Measurements from ENCODE around the gene CTTNBP2NL.
A peak's percentile ranks its signal among the peaks of the same experiment; 100 is the strongest.

CTTNBP2NL gene

GRCh38 chr1:112506306-112506705 is 110.3 kb downstream of the CTTNBP2NL start:
- TF ChIP-seq CTCF (IDR thresholded peaks at IDR 0.05; ENCODE audit: extremely low read depth, missing control alignments): no peak
- DNase-seq (ENCODE audit: low spot score): no peak

DNA sequence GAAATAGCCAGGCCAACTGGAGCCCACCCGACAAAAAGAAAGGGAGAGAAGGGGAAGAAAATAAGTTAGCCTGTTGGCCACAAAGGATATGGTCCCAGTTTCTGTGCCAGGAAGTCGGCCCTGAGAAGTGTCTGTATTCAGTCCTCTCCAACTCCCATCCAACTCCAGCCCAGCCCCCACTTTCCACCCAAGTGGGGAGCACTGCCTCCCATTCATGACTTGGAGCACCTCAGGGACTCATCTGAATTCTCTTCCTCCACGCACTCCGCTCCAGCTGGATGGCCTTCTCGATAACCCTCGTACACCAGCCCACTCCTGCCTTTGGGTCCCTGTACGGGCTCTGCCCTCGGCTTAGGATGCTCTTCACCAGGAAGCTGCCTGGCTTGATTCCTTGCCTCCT is 110.7 kb downstream of the CTTNBP2NL start:
- no peak for TF ChIP-seq CTCF (IDR thresholded peaks at IDR 0.05; ENCODE audit: extremely low read depth, missing control alignments)
- no peak for DNase-seq (ENCODE audit: low spot score)

- no peak for TF ChIP-seq CTCF (IDR thresholded peaks at IDR 0.05; ENCODE audit: extremely low read depth, missing control alignments)
- DNase-seq (ENCODE audit: low spot score): no peak
Observed at GRCh38 chr1:112507336-112507735, 111.3 kb downstream of the CTTNBP2NL start.

- DNase-seq (ENCODE audit: low spot score): peak; percentile 67
- TF ChIP-seq CTCF (IDR thresholded peaks at IDR 0.05; ENCODE audit: extremely low read depth, missing control alignments): no peak
Observed at GRCh38 chr1:112507921-112508277, 111.9 kb downstream of the CTTNBP2NL start.

- no peak for TF ChIP-seq CTCF (IDR thresholded peaks at IDR 0.05; ENCODE audit: extremely low read depth, missing control alignments)
Observed at GRCh38 chr1:112508278-112509004, 112.4 kb downstream of the CTTNBP2NL start, which contains the start of gene WNT2B. Gene WNT2B (plus strand): TSS chr1:112508965. CDS start chr1:112509263, 298 bp downstream.

DNA sequence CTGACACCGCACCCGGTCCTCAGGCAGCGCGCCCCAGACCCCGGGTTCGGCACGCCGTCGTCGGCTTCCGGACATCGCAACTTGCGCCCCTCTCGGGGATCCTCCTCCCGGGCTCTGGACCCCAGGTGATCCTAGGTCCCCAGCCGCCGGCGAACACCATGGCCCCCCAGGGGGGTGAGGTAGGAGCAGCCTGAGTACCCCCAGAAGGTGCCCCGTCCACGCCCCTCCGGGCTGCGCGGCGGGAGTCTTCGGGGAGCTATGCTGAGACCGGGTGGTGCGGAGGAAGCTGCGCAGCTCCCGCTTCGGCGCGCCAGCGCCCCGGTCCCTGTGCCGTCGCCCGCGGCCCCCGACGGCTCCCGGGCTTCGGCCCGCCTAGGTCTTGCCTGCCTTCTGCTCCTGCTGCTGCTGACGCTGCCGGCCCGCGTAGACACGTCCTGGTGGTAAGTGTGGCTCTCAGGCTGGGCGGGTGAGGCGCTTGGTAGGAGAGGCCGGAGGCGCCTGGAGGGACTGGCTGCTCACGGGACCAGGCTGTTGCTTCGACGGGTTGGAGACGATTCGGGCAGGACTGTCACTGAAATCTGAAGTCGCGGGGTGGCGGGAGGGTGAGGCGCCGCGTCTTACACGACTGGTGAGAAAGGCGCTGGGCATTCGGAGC is 113.1 kb downstream of the CTTNBP2NL start:
- no peak for DNase-seq (ENCODE audit: low spot score)
- TF ChIP-seq CTCF (IDR thresholded peaks at IDR 0.05; ENCODE audit: extremely low read depth, missing control alignments): no peak

More at GRCh38 chr1:112508278-112509004, 112.4 kb downstream of the CTTNBP2NL start, which contains the start of gene WNT2B:
- peak; percentile 80 for DNase-seq (ENCODE audit: low spot score)

DNA sequence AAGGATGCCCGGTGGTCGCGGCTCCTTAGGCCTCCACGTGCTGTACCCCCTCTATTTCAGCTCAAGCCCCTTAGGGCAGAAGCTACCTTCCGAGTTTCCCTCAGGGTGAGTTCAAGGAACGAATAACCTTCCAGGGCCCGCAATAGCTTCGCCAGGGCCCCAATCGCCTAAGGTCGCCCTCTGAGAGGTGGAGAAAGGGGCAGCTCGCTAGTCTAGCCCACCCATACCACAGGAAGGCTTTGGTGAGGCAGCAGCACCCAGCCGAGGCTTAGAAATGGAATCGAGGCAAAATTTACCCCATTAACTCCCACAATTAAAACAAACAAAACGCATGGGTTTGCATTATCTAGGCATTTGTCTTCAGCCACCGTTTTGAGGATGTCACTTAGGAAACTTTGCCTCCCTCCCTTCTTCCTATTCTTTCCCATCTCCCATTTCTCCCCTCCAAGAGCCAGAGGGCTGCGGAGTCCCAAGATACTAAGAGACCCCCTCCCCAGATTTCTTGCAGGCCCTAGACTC is 113.7 kb downstream of the CTTNBP2NL start:
- DNase-seq (ENCODE audit: low spot score): peak; percentile 27
- TF ChIP-seq CTCF (IDR thresholded peaks at IDR 0.05; ENCODE audit: extremely low read depth, missing control alignments): no peak
